ENCODE results near the gene IFI27L1.
"Not testable (repeated sequence)": the region's sequence is repeated elsewhere in the genome, so short reads cannot be mapped to it uniquely, and the experiment has no call there.

The IFI27L1 gene

DNA sequence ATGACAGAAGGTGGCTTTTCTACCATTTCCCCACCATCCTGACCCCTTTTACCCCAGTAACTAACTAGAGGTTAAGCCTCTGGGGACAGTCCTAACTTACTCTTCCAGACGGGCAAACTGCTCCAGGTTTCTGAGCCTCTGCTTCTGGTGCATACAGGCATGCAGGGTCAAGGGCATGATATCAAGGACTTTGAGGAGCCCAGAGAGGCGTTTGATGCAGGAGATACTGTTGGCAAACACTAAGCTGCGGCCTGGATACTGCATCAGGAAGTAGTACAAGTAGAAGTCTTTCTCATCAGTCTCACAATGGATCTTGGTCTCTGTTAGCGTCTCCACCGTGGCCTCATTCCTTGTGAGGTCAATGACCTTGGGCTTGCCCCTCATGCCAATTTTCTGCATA lies 21.1 kb upstream of the IFI27L1 start:
- no peak overlapping the region for H3K4me3 ChIP-seq (ENCODE audit: control insufficient read depth, low read depth, low read length)
- TF ChIP-seq, protein P1, sequence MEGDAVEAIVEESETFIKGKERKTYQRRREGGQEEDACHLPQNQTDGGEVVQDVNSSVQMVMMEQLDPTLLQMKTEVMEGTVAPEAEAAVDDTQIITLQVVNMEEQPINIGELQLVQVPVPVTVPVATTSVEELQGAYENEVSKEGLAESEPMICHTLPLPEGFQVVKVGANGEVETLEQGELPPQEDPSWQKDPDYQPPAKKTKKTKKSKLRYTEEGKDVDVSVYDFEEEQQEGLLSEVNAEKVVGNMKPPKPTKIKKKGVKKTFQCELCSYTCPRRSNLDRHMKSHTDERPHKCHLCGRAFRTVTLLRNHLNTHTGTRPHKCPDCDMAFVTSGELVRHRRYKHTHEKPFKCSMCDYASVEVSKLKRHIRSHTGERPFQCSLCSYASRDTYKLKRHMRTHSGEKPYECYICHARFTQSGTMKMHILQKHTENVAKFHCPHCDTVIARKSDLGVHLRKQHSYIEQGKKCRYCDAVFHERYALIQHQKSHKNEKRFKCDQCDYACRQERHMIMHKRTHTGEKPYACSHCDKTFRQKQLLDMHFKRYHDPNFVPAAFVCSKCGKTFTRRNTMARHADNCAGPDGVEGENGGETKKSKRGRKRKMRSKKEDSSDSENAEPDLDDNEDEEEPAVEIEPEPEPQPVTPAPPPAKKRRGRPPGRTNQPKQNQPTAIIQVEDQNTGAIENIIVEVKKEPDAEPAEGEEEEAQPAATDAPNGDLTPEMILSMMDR (conservative IDR thresholded peaks at IDR 0.05; ENCODE audit: control insufficient read depth, insufficient read depth, low read depth, low read length) = no peak
- no peak for DNase-seq (ENCODE audit: low read depth)

DNA sequence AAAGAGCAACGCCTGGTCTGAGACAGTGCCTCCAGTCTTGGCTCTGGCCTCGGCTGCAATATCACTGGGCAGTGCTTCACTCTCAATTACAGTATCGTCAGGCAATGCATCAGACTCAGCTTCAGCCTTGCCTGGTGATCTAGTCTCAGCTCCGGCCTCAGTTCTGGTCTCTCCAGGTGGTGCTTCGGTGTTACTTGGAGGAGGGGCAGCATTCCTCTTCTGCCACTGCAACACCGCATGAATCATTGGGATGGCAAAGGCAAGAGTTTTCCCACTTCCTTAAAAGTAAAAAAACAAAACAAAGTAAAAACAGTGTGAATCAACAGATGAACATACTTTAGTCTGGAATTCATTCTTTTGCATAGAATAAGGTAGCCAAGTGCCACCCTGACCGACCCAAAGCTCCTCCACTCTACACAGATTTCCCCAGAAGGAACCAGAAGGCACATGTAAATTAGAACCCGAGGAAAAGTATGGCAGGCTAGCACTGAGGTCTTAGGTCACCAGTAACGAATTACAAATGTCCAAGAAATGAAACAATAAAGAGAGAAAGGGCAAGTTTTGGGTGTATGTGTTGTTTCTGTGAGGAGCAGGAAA lies 18.7 kb upstream of the IFI27L1 start:
- peak; percentile 55 for DNase-seq (ENCODE audit: low read depth)
- no peak overlapping the region for H3K4me3 ChIP-seq (ENCODE audit: control insufficient read depth, low read depth, low read length)
- TF ChIP-seq, protein P1 (conservative IDR thresholded peaks at IDR 0.05; ENCODE audit: control insufficient read depth, insufficient read depth, low read depth, low read length) = no peak

DNA sequence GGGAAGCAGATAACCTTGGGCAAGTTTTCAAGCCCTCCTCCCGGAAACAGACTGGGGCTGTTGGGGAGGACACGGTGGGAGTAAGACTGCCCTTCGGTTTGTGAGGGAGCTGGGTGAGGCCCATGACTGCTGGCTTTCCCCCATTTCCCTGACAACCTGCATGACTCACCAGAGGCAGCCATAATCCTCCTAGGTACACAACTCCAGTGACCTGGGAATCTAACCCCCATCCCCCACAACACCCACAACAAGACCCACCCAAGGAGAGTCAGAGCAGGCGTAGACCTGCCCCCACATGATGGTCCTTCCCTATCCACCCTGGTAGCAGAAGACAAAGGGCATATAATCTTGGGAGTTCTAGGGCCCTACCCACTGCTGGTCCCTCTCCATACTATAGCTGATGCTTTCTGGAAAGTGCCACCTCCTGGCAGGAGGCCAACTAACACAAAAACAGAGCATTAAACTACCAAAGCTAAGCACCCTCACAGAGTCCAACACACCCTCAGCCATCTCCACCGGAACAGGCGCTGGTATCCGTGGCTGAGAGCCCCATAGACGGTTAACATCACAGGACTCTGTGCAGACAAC lies 14.9 kb upstream of the IFI27L1 start:
- no peak overlapping the region for H3K4me3 ChIP-seq (ENCODE audit: control insufficient read depth, low read depth, low read length)
- TF ChIP-seq, protein P1 (conservative IDR thresholded peaks at IDR 0.05; ENCODE audit: control insufficient read depth, insufficient read depth, low read depth, low read length) = no peak
- no peak for DNase-seq (ENCODE audit: low read depth)

DNA sequence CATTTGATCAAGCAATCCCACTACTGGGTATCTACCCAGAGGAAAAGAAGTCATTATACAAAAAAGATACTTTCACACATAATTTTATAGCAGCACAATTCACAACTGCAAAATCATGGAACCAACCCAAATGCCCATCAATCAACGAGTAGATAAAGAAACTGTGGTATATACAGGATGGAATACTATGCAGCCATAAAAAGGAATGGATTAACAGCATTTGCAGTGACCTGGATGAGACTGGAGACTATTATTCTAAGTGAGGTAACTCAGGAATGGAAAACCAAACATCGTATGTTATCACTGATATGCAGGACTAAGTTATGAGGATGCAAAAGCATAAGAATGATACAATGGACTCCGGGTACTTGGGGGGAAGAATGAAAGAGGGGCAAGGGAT lies 9.0 kb upstream of the IFI27L1 start:
- DNase-seq (ENCODE audit: low read depth); H3K4me3 ChIP-seq (ENCODE audit: control insufficient read depth, low read depth, low read length): not testable (repeated sequence)

DNA sequence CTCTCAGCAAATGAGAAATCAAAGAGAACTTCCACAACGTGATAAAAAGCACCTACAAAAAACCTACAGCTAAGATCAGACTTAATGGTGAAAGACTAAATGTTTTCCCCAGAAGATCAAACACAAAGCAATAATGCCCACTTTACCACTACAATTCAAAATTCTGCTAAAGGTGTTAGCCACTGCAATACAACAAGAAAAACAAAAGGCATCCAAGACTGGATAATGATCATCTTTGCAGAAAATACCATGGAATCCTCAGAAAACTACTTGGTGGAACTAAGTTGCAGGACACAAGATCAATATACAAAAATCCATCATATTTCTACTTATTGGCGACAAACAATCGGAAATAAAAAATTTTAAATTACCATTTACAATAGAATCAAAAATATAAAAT lies 6.6 kb upstream of the IFI27L1 start:
- H3K4me3 ChIP-seq (ENCODE audit: control insufficient read depth, low read depth, low read length) = no peak overlapping the region
- TF ChIP-seq, protein P1 (conservative IDR thresholded peaks at IDR 0.05; ENCODE audit: control insufficient read depth, insufficient read depth, low read depth, low read length) = no peak
- DNase-seq (ENCODE audit: low read depth) = no peak

DNA sequence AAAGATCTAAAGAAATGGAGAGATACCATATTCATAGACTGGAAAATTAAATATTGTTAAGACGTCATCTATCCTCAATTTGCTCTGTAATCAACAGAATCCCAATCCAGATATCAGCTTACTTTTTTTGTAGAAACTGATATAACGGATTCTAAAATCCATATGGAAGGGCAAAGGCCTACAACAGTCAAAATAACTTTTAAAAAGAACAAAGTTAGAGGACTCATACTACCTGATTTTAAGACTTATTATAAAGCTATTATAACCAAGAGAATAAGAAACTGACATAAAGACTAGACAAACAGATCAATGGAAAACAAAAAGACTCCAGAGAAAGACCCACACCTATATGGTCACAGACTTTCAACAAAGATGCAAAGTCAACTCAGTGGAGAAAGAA lies 6.1 kb upstream of the IFI27L1 start:
- no peak for DNase-seq (ENCODE audit: low read depth)
- H3K4me3 ChIP-seq (ENCODE audit: control insufficient read depth, low read depth, low read length) = no peak overlapping the region
- TF ChIP-seq, protein P1 (conservative IDR thresholded peaks at IDR 0.05; ENCODE audit: control insufficient read depth, insufficient read depth, low read depth, low read length) = no peak

DNA sequence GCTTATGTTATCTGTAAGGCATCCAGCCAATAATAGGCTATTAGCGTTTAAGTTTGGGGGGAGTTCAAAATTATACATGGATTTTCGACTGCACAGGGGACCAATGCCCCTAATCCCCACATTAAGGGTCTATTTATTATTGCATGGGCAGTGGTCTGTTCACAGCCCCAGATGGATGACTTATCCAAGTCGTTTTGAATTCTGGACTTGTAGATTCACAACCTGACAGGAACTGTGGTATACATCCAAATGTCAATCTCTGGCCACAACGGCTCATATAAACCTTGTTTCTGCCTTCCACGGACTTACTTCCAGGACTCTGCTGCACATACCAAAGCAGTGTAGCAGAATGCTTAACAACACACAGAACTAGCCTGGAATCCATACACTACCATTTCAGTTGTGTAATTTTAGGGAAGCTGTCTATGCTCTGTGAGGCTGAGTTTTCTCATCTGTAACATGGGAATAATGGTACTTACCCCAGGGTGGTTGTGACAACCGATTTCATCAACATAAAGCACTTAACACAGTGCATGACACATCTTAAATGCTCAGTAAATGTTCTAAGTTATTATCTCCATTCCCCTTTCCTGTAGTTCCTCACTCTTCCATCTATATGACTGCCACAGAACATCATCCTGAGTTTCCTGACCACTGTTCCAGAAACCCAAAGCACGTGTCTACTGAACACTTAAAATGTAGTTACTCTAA lies 3.8 kb upstream of the IFI27L1 start:
- no peak overlapping the region for H3K4me3 ChIP-seq (ENCODE audit: control insufficient read depth, low read depth, low read length)
- DNase-seq (ENCODE audit: low read depth) = no peak
- TF ChIP-seq, protein P1 (conservative IDR thresholded peaks at IDR 0.05; ENCODE audit: control insufficient read depth, insufficient read depth, low read depth, low read length) = no peak

Measured in fibroblast of mammary gland (primary cell).